Transverse colon (tissue), 4 donors: ENCODE data around the gene SARS2. TPM values are rescaled to one million over a fixed set of nuclear protein-coding genes. Genes with fewer than 3 reads are reported as not detected.

Source experiments
- DNase-seq: peaks from one replicate; pipeline ENCODE4 v3.0.0-alpha.2; 2019
- H3K27ac ChIP-seq, 4 donors: fragments of 200-600 bp; sonication (generic); 2 replicates each; pipeline ENCODE4 v1.5.1; 2016 to 2018; ENCODE audit warnings: inconsistent platforms in 4 of 4
- H3K27me3 ChIP-seq: fragments of 200-600 bp; sonication (generic); 2 replicates; pipeline ENCODE4 v1.5.1; 2017; ENCODE audit warnings: inconsistent platforms
- H3K36me3 ChIP-seq, 4 donors: fragments of 200-600 bp; sonication (generic); 2 replicates each; pipeline ENCODE4 v1.5.1; 2017 to 2019; ENCODE audit warnings: inconsistent platforms in 4 of 4
- H3K4me1 ChIP-seq, 4 donors: fragments of 200-600 bp; sonication (generic); 2 replicates each; pipeline ENCODE4 v1.5.1; 2017 to 2020; ENCODE audit warnings: inconsistent platforms in 4 of 4
- H3K4me3 ChIP-seq, 4 donors: fragments of 200-600 bp; sonication (generic); 1 replicate in 1 of 4; 2 replicates in 3 of 4; pipeline versions ENCODE4 v1.5.1 to v1.6.1; 2017 to 2019; ENCODE audit warnings: inconsistent platforms in 4 of 4
- H3K9me3 ChIP-seq, 2 donors: fragments of 200-600 bp; sonication (generic); 2 replicates each; pipeline ENCODE4 v1.5.1; 2017 to 2019; ENCODE audit warnings: inconsistent platforms in 2 of 2
- CTCF ChIP-seq, 5 experiments: fragments of 200-600 bp in 3 of 5; fragments of 450-650 bp in 2 of 5; sonication (generic) in 3 of 5; IDR thresholded peaks; 1 replicate in 2 of 5; 2 replicates in 3 of 5; pipeline ENCODE4 v1.5.1; 2016 to 2017; ENCODE audit warnings: antibody characterized with exemption in 5 of 5, inconsistent platforms in 3 of 5, mild to moderate bottlenecking in 2 of 5, moderate library complexity in 1 of 5
- EP300 ChIP-seq: sonication (generic); formaldehyde crosslinking; IDR thresholded peaks from one replicate; pipeline ENCODE4 v1.6.1; 2017; ENCODE audit warnings: antibody characterized with exemption, low read depth
- POLR2A ChIP-seq: fragments of 450-650 bp; IDR thresholded peaks from one replicate; pipeline ENCODE4 v1.6.1; 2016; ENCODE audit warnings: antibody characterized with exemption, mild to moderate bottlenecking, moderate library complexity
- POLR2AphosphoS5 ChIP-seq, 3 donors: sonication (generic); formaldehyde crosslinking; IDR thresholded peaks; one replicate each; pipeline ENCODE4 v1.6.1; 2016; ENCODE audit warnings: antibody characterized with exemption in 3 of 3
- WGBS, 2 donors: methylation state at CpG; one replicate each; pipeline ENCODE4 v1.1.5; 2018; ENCODE audit warnings: low coverage in 1 of 2; 5-methylcytosine and 5-hydroxymethylcytosine counted together
- in situ Hi-C, 4 donors: fragments of 200-750 bp; cut with MboI; loops; one replicate each; pipeline versions ENCODE4 v1.15.0 to v1.15.1; 2017; ENCODE audit warnings: low sequenced_read_pairs in 3 of 4, low pct_ligation_motif_present in 1 of 4, low pct_unique_long_range_greater_than_20kb in 1 of 4
- intact Hi-C: fragments of 100-400 bp; cut with DNase I; formaldehyde crosslinking; loops from one replicate; pipeline ENCODE4 v1.15.1; 2023; ENCODE audit warnings: low total_unique reads
- total RNA-seq, 4 donors: library from RNA; depleted of rRNA; stranded (reverse); fragments of >200 nt; gene quantifications; one replicate each; pipeline ENCODE4 v1.1.0, GENCODE V29; 2016

Gene SARS2
- total RNA-seq, 4 donors from 2014 or later, result 21.4 to 186 (median 42.7) TPM

GRCh38 chr19:38883286-38883685 lies 47.3 kb downstream of the SARS2 start:
- WGBS, 2 donors, result 95% methylated on average over 9 of the region's 9 CpGs; no CpG with 5 or more reads in 1 of the 2 donors
- peaks cover 0 to 7% (median under 1%) of the 10 kb centered on the region in 4 donors for H3K36me3 ChIP-seq
- TF ChIP-seq EP300 (no peak), POLR2A (no peak)
- DNase-seq, result no peak
- peaks cover under 1 to 9% (median 6%) of the 10 kb centered on the region in 4 donors for H3K4me1 ChIP-seq
- no peaks in the 10 kb centered on the region for H3K27me3 ChIP-seq
- no peak overlapping the region for H3K4me3 ChIP-seq
- in situ Hi-C loops (no loop called here), intact Hi-C loops (no loop called here)
- H3K27ac ChIP-seq, result no peak overlapping the region
- H3K9me3 ChIP-seq, result no peaks in the 10 kb centered on the region

GRCh38 chr19:38880882-38881609 lies 49.5 kb downstream of the SARS2 start:
- no peak overlapping the region for H3K4me3 ChIP-seq
- intact Hi-C loops, result no loop called here
- in situ Hi-C loops, result no loop called here
- no peak for DNase-seq
- H3K9me3 ChIP-seq, result no peaks in the 10 kb centered on the region
- H3K4me1 ChIP-seq, result peaks cover 5 to 20% (median 11%) of the 10 kb centered on the region in 4 donors
- peaks cover 0 to 6% (median 0%) of the 10 kb centered on the region in 4 donors for H3K36me3 ChIP-seq
- no peak for TF ChIP-seq CTCF (IDR thresholded peaks at IDR 0.05)
- no peak for TF ChIP-seq POLR2A
- TF ChIP-seq EP300, result no peak
- TF ChIP-seq POLR2AphosphoS5 (IDR thresholded peaks at IDR 0.05), result no peak
- no peak overlapping the region for H3K27ac ChIP-seq
- WGBS, 2 donors, result 90 to 94% methylated on average over 2 to 16 of the region's 19 CpGs
- H3K27me3 ChIP-seq, result no peaks in the 10 kb centered on the region

GRCh38 chr19:38880076-38880881 lies 50.3 kb downstream of the SARS2 start:
- DNase-seq, result no peak
- Histone ChIP-seq H3K9me3 (no peaks in the 10 kb centered on the region), H3K27ac (no peak overlapping the region), H3K4me1 (peaks cover 5 to 20% (median 11%) of the 10 kb centered on the region in 4 donors), H3K27me3 (no peaks in the 10 kb centered on the region), H3K36me3 (peaks cover 0 to 6% (median 0%) of the 10 kb centered on the region in 4 donors), H3K4me3 (no peak overlapping the region)
- 95% methylated on average over 19 of the region's 19 CpGs; no CpG with 5 or more reads in 1 of the 2 donors for WGBS, 2 donors
- TF ChIP-seq EP300 (no peak), POLR2A (no peak), CTCF (IDR thresholded peaks at IDR 0.05) (no peak), POLR2AphosphoS5 (IDR thresholded peaks at IDR 0.05) (no peak)
- in situ Hi-C loops (no loop called here), intact Hi-C loops (no loop called here)

- H3K27me3 ChIP-seq, result no peaks in the 10 kb centered on the region
- no peaks in the 10 kb centered on the region for H3K9me3 ChIP-seq
- TF ChIP-seq EP300 (no peak), POLR2AphosphoS5 (IDR thresholded peaks at IDR 0.05) (no peak), CTCF (IDR thresholded peaks at IDR 0.05) (no peak), POLR2A (no peak)
- peak overlapping the region in 2 of 4 donors; percentile 63 to 73 for H3K27ac ChIP-seq
- intact Hi-C loops (no loop called here), in situ Hi-C loops (no loop called here)
- no peak for DNase-seq
- peaks cover 0 to 6% (median 0%) of the 10 kb centered on the region in 4 donors for H3K36me3 ChIP-seq
- no peak overlapping the region for H3K4me3 ChIP-seq
- WGBS, 2 donors, result 64 to 73% methylated on average over 3 to 11 of the region's 11 CpGs
- H3K4me1 ChIP-seq, result peaks cover 5 to 20% (median 11%) of the 10 kb centered on the region in 4 donors
These were observed 51.2 kb downstream of the SARS2 start for GRCh38 chr19:38879400-38879751.
